Uterus (tissue), 4 donors: ENCODE data around the gene COL6A1. TPM values are rescaled to one million over a fixed set of nuclear protein-coding genes. Genes with fewer than 3 reads are reported as not detected.

Source experiments
- DNase-seq, 2 donors: peaks; one replicate each; pipeline ENCODE4 v3.0.0-alpha.2; 2019 to 2020
- H3K27ac ChIP-seq, 2 donors: fragments of 200-600 bp; sonication (generic); 1 replicate in 1 of 2; 2 replicates in 1 of 2; pipeline ENCODE4 v1.5.1; 2016 to 2018
- H3K27me3 ChIP-seq, 2 donors: fragments of 200-600 bp; sonication (generic); one replicate each; pipeline ENCODE4 v1.5.1; 2018 to 2019; ENCODE audit warnings: control low read depth in 1 of 2
- H3K36me3 ChIP-seq, 2 donors: fragments of 200-600 bp; sonication (generic); one replicate each; pipeline ENCODE4 v1.5.1; 2019; ENCODE audit warnings: control low read depth in 1 of 2
- H3K4me1 ChIP-seq, 2 donors: fragments of 200-600 bp; sonication (generic); one replicate each; pipeline ENCODE4 v1.5.1; 2018 to 2019; ENCODE audit warnings: control low read depth in 1 of 2
- H3K4me3 ChIP-seq, 2 donors: fragments of 200-600 bp; sonication (generic); 1 replicate in 1 of 2; 2 replicates in 1 of 2; pipeline ENCODE4 v1.5.1; 2018 to 2019; ENCODE audit warnings: mild to moderate bottlenecking in 1 of 2
- H3K9me3 ChIP-seq, 2 donors: fragments of 200-600 bp; sonication (generic); one replicate each; pipeline ENCODE4 v1.5.1; 2019; ENCODE audit warnings: control low read depth in 1 of 2
- POLR2A ChIP-seq, 2 donors: fragments of 450-650 bp; IDR thresholded peaks; one replicate each; pipeline ENCODE4 v1.6.1; 2016; ENCODE audit warnings: antibody characterized with exemption in 2 of 2, mild to moderate bottlenecking in 1 of 2, moderate library complexity in 1 of 2
- intact Hi-C: fragments of 100-400 bp; cut with DNase I; formaldehyde crosslinking; loops from one replicate; pipeline ENCODE4 v1.15.1; 2023; ENCODE audit warnings: low total_unique reads
- total RNA-seq, 4 donors: library from RNA; depleted of rRNA in 3 of 4; stranded (reverse); fragments of >200 nt in 3 of 4; gene quantifications; one replicate each; pipeline versions ENCODE4 v1.1.0 to v1.2.4, GENCODE V29; 2014 to 2023
- TF ChIP-seq, protein P1 (sequence below), 4 experiments: fragments of 200-600 bp in 2 of 4; fragments of 450-650 bp in 2 of 4; sonication (generic) in 2 of 4; IDR thresholded peaks; one replicate each; pipeline ENCODE4 v1.5.1; 2016 to 2019; ENCODE audit warnings: antibody characterized with exemption in 4 of 4, mild to moderate bottlenecking in 2 of 4, moderate library complexity in 1 of 4
- donor health status: DM: yes; HTN: yes; CAD: no.

COL6A1 gene
- total RNA-seq, 4 donors from 2014 or later, result 621 to 1,160 (median 804) TPM

GRCh38 chr21:46035809-46036695 is 54.5 kb downstream of the COL6A1 start:
- H3K4me3 ChIP-seq, result no peak overlapping the region
- no peaks in the 10 kb centered on the region for H3K27me3 ChIP-seq
- no peaks in the 10 kb centered on the region for H3K9me3 ChIP-seq
- H3K36me3 ChIP-seq, result no peaks in the 10 kb centered on the region
- H3K4me1 ChIP-seq, result peaks cover 0 to 4% of the 10 kb centered on the region in 2 donors
- TF ChIP-seq POLR2A (IDR thresholded peaks at IDR 0.05), result no peak
- TF ChIP-seq, protein P1, sequence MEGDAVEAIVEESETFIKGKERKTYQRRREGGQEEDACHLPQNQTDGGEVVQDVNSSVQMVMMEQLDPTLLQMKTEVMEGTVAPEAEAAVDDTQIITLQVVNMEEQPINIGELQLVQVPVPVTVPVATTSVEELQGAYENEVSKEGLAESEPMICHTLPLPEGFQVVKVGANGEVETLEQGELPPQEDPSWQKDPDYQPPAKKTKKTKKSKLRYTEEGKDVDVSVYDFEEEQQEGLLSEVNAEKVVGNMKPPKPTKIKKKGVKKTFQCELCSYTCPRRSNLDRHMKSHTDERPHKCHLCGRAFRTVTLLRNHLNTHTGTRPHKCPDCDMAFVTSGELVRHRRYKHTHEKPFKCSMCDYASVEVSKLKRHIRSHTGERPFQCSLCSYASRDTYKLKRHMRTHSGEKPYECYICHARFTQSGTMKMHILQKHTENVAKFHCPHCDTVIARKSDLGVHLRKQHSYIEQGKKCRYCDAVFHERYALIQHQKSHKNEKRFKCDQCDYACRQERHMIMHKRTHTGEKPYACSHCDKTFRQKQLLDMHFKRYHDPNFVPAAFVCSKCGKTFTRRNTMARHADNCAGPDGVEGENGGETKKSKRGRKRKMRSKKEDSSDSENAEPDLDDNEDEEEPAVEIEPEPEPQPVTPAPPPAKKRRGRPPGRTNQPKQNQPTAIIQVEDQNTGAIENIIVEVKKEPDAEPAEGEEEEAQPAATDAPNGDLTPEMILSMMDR (IDR thresholded peaks at IDR 0.05), result no peak
- peak; percentile 66 to 79 for DNase-seq
- peak overlapping the region; percentile 59 to 64 for H3K27ac ChIP-seq
- intact Hi-C loops, result no loop called here

DNA sequence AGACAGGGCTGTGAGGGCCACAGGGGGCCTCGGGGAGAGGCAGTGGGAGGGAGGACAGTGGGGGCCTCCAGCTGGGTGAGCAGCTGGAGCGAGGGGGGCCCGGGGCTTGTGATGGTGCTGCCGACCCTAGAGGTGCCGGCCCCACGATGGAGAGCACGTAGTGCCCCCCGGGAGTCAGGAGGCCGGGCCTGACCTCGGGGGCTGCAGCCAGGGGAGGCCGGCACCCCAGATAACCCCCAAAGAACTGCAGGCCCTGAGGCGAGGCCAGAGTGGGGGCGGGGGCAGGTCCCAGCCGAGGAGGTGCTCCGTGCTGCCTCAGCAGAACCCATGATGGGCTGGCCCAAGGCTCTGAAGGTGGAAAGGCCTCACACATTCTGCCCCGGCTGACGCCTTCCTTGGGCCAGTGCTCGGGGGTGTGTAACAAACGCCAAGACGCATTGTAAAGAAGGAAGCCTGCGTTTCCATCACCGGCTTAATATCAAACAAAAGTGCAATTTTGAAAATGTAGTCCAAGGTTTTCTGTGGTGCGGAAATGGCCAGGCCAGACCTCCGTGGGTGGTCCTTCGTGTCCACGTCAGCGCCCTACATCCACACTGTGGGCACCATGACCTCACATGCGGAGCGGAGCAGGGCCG is 55.2 kb downstream of the COL6A1 start:
- H3K4me1 ChIP-seq, result peaks cover 0 to 4% of the 10 kb centered on the region in 2 donors
- TF ChIP-seq, protein P1 (IDR thresholded peaks at IDR 0.05), result no peak
- no peak for TF ChIP-seq POLR2A (IDR thresholded peaks at IDR 0.05)
- H3K27ac ChIP-seq, result peak overlapping the region; percentile 59 to 64
- H3K4me3 ChIP-seq, result no peak overlapping the region
- H3K9me3 ChIP-seq, result no peaks in the 10 kb centered on the region
- DNase-seq, result peak in 1 of 2 donors; percentile 62
- no peaks in the 10 kb centered on the region for H3K27me3 ChIP-seq
- no peaks in the 10 kb centered on the region for H3K36me3 ChIP-seq
- intact Hi-C loops, result no loop called here

- H3K4me1 ChIP-seq, result peaks cover 0 to 4% of the 10 kb centered on the region in 2 donors
- no peak for DNase-seq
- intact Hi-C loops, result no loop called here
- H3K27ac ChIP-seq, result peak overlapping the region; percentile 69 to 77
- H3K36me3 ChIP-seq, result no peaks in the 10 kb centered on the region
- TF ChIP-seq, protein P1 (IDR thresholded peaks at IDR 0.05), result no peak
- no peak for TF ChIP-seq POLR2A (IDR thresholded peaks at IDR 0.05)
- no peak overlapping the region for H3K4me3 ChIP-seq
- H3K27me3 ChIP-seq, result no peaks in the 10 kb centered on the region
- H3K9me3 ChIP-seq, result no peaks in the 10 kb centered on the region
Measured at GRCh38 chr21:46037331-46038325, 56.1 kb downstream of the COL6A1 start.

GRCh38 chr21:46038341-46038829 is 56.8 kb downstream of the COL6A1 start:
- intact Hi-C loops, result no loop called here
- peaks cover 0 to 4% of the 10 kb centered on the region in 2 donors for H3K4me1 ChIP-seq
- TF ChIP-seq, protein P1 (IDR thresholded peaks at IDR 0.05), result no peak
- TF ChIP-seq POLR2A (IDR thresholded peaks at IDR 0.05), result no peak

More at GRCh38 chr21:46038341-46038829, 56.8 kb downstream of the COL6A1 start:
- no peaks in the 10 kb centered on the region for H3K9me3 ChIP-seq
- DNase-seq, result no peak
- H3K27ac ChIP-seq, result peak overlapping the region; percentile 69 to 77
- H3K36me3 ChIP-seq, result no peaks in the 10 kb centered on the region
- H3K4me3 ChIP-seq, result no peak overlapping the region
- no peaks in the 10 kb centered on the region for H3K27me3 ChIP-seq
